ENCODE measurements around the gene TMEM80.
A peak's percentile ranks its signal among the peaks of the same experiment; 100 is the strongest.
"Not testable (repeated sequence)": the region's sequence is repeated elsewhere in the genome, so short reads cannot be mapped to it uniquely, and the experiment has no call there.

Gene TMEM80

DNA sequence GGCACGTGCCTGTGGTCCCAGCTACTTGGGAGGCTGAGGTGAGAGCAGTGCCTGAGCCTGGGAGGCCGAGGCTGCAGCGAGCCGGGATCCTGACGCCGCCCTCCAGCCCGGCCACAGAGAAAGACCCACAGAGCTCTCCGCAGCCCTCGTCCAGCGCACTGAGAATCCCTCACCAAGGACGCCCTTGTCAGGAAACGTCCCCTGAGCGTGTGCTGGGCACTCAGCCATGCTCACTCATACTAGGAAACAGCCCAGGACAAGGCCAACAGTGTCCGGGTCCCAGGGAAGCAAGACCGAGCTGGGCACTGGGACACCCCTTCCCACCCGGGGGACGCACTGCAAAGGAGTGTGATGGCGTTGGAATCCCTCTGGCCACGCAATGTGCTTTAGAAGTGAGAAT, 15.1 kb upstream of the TMEM80 start:
- no peak for DNase-seq

DNA sequence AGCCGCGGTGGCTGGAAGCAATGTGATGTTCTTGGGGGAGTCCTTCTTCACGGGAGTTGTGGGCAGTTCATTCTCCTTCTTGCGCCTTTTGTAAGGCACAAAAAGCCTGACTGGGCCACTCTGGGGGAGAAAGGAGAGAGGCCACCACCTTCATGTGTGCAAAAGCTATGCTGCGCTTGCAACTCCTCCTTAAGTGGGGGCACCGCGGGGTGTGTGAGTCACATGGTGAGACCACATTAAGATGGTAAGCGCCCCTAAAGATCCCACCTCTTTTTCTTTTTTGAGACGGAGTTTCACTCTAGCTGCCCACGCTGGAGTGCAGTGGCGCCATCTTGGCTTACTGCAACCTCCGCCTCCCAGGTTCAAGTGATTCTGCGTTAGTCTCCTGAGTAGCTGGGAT, 14.6 kb upstream of the TMEM80 start:
- no peak for DNase-seq

DNA sequence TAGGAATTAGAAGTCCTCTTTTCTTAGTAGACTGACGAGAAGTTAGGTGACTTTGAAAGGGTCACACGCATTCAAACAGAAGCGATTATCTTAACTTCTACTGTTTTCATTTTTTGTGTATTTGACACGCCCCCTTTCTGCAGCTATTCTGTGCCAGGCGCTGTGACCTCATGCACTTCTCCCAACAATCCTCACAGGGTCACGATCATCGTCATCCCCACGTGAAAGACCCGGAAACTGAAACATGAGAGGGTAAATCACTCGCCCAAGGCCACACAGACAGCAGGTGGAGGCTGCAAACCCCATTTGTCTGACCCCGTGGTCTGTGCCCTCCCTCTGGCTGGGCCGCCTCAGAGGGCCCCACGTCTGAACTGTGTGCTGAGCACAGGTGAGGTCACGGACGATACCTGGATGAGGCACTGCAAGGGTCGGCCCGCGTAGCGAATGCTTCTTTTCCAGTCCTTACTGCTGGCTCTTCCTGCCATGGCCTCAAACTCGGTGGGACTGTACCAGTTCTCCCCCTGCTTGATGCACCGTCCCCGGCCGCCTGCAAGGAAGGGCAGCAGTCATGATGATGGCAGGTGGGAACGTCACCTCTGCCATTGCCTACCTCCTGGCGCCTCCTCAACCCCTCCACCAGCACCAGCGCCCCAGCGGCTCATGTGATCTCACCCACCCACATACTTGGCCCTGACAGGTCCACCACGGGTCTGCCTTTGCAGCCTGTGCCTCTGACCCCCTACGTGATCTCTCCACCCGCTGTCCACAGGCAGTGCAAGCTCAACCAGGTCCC, 9.0 kb upstream of the TMEM80 start:
- DNase-seq = no peak

GRCh38 chr11:687751-688150, 7.9 kb upstream of the TMEM80 start:
- no peak for DNase-seq

- no peak for DNase-seq
These were observed 6.9 kb upstream of the TMEM80 start for GRCh38 chr11:688681-689080.

DNA sequence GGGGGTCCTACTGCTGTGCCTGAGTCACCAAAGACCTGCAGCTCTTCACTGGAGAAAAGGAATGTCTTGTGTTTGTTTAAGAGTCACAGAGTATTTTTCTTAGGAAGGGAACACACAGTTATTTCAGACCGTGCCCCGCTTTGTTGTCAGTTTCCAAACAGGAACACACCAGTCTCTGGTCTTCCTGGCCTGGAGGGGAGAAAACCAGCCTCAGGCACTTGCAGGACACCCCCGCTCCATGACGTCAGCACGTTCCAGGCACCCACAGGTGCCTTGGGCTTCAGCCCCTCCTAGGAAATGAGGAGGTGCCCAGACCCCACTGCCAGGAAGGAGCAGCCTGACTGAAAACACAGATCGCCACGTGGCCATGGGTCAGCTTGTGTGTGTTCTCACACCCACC, 6.0 kb upstream of the TMEM80 start:
- DNase-seq = no peak

- DNase-seq = not testable (repeated sequence)
These were observed 5.4 kb upstream of the TMEM80 start for GRCh38 chr11:690244-690643.

- no peak for DNase-seq
These were observed 4.6 kb upstream of the TMEM80 start for GRCh38 chr11:690738-691633.

DNA sequence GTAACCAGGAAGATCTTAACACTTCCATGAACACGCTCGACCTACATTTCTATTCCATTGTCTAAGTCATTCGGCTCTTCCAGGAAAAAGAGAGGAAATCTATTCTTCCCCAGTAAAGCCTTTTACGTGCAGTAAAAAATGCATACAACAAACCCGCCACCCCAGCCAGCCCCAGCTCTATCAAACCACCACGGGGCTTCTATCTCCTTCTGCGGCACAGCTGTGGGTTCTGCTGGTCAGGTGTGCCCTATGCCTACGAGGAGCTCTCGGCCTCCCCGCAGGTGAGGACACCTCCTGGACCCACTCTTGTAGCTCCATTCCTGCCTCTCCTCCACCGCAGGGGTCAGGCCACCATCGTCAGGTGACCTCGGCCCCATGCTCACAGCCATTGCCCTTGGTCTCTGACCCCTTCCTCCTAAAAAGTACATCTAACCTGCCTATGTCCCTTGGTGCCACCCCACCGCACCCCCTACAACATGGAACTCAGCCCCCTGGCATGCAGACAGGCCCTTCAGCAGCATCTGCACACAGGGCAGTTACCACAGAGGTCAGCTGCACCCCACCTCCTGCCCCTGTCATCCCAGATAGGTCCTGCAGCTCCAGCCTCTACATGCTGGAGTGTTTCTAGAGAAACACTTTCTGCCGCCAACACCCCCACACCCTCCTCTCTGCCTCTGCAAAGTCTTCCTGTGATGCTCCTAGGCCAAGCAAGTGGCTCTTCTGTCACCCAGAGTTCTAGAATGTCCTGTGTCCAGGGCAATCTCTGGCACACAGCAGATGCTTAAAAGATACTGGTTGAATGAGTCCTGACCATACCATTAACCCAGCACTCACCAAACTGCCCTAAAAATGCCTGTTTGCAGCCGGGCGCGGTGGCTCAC, 3.7 kb upstream of the TMEM80 start:
- DNase-seq = no peak

DNA sequence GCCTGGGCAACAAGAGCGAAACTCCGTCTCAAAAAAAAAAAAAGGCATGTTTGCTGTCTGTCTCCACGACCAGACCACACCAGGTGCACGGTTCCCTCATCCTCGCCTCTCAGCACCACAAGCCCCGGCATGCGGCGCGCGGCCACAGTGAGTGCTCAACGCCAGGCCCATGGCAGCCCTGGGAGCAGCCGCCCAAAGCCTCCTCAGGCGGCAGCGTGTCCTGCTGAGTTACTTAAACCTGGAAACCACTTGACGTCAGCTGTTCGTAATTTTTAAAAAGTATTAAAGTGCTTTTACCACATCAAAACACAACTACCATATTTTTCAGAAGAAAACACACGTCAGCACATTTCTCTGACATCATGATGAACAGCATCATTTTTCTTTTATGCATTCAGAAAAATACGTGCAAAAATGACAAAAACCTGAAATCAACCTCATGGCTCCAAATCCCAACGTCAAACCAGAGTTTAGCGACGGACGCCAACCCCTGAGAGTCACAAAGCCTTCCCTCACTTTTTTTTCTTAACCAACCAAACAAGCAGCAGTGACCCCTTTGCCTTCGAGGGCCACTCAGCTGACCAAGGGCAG, 2.7 kb upstream of the TMEM80 start:
- peak; percentile 58 for DNase-seq

GRCh38 chr11:693415-693831, 2.2 kb upstream of the TMEM80 start:
- no peak for DNase-seq

GRCh38 chr11:693887-694562, 1.6 kb upstream of the TMEM80 start:
- DNase-seq = no peak

DNA sequence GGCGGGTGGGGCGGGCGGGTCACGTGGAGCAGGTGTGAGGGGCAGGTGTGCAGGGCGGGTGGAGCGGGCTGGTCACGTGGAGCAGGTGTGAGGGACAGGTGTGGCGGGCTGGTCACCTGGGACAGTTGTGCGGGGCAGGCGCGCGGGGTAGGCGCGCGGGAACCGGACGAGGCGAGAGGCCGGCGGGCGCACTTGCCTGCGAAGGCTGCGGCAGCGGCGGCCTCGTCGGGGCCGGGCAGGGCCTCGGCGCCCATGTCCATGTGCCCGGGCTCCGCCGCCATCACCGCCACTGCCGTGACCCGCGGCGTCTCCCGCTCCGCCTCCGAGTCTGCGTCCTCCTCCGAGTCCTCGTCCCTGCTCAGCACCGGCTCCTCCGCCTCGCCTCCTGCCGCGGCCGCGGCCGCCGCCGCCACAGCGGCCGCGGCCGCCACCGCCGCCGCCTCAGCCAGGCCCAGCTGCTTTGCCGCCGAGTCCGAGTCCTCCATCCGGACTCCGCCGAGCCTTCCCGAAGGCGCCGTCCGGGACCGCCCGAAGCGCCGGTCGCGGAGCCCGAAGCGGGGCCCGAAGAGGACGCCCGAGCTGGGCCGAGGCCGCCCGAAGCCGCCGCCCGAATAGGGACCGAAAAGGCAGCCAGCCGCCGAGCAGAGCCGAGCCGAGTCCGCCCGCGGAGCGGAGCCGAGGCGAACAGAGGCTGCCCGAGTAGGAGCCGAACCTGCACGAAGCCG, 891 bp upstream of the TMEM80 start, which contains the start of gene DEAF1:
Gene DEAF1, minus strand, starts transcription at position 660 of the 725 bp plus-strand sequence. Its CDS starts 175 bp downstream, at position 485.
- DNase-seq = peak; percentile 99

GRCh38 chr11:695288-695537, 403 bp upstream of the TMEM80 start:
- DNase-seq = no peak

GRCh38 chr11:696955-697491, 1.4 kb downstream of the TMEM80 start:
- DNase-seq = no peak

- no peak for DNase-seq
These were observed 2.2 kb downstream of the TMEM80 start for GRCh38 chr11:697811-698311.

DNA sequence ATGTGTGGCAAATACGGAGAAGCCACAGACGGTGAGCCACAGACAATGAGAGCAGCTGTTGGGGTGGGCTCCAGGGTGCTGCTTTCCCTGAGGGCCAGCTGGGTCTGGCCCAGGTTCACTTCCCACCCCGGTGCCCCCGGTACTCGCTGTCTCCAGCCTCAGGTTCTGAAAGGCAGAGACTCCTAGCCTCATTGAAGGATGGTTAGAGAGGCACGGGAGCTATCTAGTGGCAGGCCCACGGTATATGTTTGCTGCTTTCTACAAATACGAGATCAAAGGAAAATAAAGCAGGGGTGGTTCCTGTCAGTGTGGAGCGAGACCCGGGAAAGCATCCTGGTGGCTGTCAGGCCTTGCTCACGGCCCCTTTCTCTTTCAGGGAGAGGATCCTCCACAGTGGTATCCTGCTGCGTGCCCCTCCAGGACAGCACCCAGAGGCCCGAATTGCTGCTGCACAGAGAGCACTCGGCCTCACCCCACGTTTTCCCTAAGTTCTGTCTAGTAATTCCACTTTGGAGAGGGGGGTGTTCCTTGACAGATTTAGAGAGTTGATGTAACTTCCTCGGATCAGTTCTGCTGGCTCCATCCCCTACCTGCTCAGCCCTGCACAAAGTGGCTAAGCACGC, 3.0 kb downstream of the TMEM80 start:
- DNase-seq = no peak

GRCh38 chr11:699116-699508, 3.5 kb downstream of the TMEM80 start:
- no peak for DNase-seq

- no peak for DNase-seq
These were observed 4.1 kb downstream of the TMEM80 start for GRCh38 chr11:699753-700152.

GRCh38 chr11:701741-702461, 6.3 kb downstream of the TMEM80 start:
- DNase-seq = no peak
